Measurements from ENCODE around the gene LONRF2. TPM values are rescaled to one million over a fixed set of nuclear protein-coding genes. Genes with fewer than 3 reads are reported as not detected.

The LONRF2 gene
- total RNA-seq, 1 donor from 2014 or later, result 0.45 TPM

DNA sequence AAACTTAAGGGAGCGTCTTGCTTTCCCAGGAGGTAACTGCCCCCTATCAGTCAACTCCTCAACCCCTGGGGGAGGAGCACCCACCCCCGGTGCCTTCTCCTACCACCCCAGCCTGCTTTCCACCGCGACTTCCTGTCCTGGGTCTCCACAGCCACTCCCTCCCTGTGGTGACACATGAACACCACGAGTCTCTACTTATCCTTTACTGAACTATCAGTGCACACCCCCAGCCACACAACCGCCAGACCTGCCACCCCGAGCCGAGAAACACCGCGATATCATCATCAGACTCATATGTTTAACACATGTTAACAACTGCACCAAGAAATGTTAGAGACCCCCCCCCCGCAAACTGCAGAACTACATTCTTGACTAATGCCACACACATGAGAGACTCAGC is 43.3 kb downstream of the LONRF2 start:
- H3K36me3 Mint-ChIP-seq (ENCODE audit: low read depth, unreplicated experiment), result no peaks in the 10 kb centered on the region
- Histone ChIP-seq H3K4me1 (ENCODE audit: insufficient read depth, low read length) (peaks cover 5% of the 10 kb centered on the region), H3K9me3 (ENCODE audit: insufficient read depth, low read depth, low read length) (no peaks in the 10 kb centered on the region), H3K9ac (ENCODE audit: low read length) (no peak overlapping the region), H2AFZ (ENCODE audit: low read depth, low read length) (no peak overlapping the region), H3K4me3 (ENCODE audit: insufficient read depth, low read depth, low read length) (no peak overlapping the region), H3K79me2 (ENCODE audit: insufficient read depth, low read length) (no peaks in the 10 kb centered on the region), H4K20me1 (ENCODE audit: insufficient read depth, low read length) (no peaks in the 10 kb centered on the region), H3K36me3 (ENCODE audit: insufficient read depth, low read length) (no peaks in the 10 kb centered on the region), H3K27me3 (ENCODE audit: insufficient read depth, low read length) (no peaks in the 10 kb centered on the region), H3K4me2 (ENCODE audit: low read length) (no peak overlapping the region), H3K27ac (ENCODE audit: low read depth, low read length) (no peak overlapping the region)
- TF ChIP-seq, protein P1, sequence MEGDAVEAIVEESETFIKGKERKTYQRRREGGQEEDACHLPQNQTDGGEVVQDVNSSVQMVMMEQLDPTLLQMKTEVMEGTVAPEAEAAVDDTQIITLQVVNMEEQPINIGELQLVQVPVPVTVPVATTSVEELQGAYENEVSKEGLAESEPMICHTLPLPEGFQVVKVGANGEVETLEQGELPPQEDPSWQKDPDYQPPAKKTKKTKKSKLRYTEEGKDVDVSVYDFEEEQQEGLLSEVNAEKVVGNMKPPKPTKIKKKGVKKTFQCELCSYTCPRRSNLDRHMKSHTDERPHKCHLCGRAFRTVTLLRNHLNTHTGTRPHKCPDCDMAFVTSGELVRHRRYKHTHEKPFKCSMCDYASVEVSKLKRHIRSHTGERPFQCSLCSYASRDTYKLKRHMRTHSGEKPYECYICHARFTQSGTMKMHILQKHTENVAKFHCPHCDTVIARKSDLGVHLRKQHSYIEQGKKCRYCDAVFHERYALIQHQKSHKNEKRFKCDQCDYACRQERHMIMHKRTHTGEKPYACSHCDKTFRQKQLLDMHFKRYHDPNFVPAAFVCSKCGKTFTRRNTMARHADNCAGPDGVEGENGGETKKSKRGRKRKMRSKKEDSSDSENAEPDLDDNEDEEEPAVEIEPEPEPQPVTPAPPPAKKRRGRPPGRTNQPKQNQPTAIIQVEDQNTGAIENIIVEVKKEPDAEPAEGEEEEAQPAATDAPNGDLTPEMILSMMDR (IDR thresholded peaks at IDR 0.05; ENCODE audit: insufficient read depth, low read depth, low read length), result no peak
- TF ChIP-seq EZH2 (IDR thresholded peaks at IDR 0.05; ENCODE audit: insufficient read depth, low read length), result no peak
- no peaks in the 10 kb centered on the region for H3K9me3 Mint-ChIP-seq (ENCODE audit: unreplicated experiment)
- H3K27me3 Mint-ChIP-seq (ENCODE audit: low read depth, unreplicated experiment), result peaks cover 7% of the 10 kb centered on the region
- H3K4me1 Mint-ChIP-seq (ENCODE audit: low read depth, unreplicated experiment), result peaks cover 14% of the 10 kb centered on the region
- H3K27ac Mint-ChIP-seq (ENCODE audit: unreplicated experiment), result no peak overlapping the region
- H3K4me3 Mint-ChIP-seq (ENCODE audit: unreplicated experiment), result no peak overlapping the region
- DNase-seq (ENCODE audit: low read depth) (no peak), FAIRE-seq (no peak)

DNA sequence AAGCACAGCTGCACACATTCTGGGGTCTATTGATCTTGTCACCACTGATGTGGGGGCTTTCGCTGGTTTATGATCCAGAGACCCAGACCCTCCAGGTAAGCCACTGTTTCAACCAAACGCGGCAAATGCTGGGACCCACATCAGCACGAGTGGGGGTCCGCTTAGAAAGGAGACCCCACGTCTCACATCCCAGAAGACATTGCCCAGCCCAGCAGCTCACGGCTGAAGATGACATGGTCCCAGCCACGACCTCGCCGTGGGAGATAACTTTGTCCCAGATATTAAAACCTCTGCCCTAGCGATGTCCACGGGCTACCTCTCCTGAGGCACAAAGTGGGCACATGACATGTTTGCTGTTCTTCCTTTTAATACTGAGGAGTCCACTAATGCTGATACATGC is 43.8 kb downstream of the LONRF2 start:
- Histone ChIP-seq H3K27ac (ENCODE audit: low read depth, low read length) (no peak overlapping the region), H3K4me3 (ENCODE audit: insufficient read depth, low read depth, low read length) (no peak overlapping the region), H3K27me3 (ENCODE audit: insufficient read depth, low read length) (no peaks in the 10 kb centered on the region), H4K20me1 (ENCODE audit: insufficient read depth, low read length) (no peaks in the 10 kb centered on the region), H3K36me3 (ENCODE audit: insufficient read depth, low read length) (no peaks in the 10 kb centered on the region), H3K4me1 (ENCODE audit: insufficient read depth, low read length) (peaks cover under 1% of the 10 kb centered on the region), H3K79me2 (ENCODE audit: insufficient read depth, low read length) (no peaks in the 10 kb centered on the region), H3K9ac (ENCODE audit: low read length) (no peak overlapping the region), H3K9me3 (ENCODE audit: insufficient read depth, low read depth, low read length) (no peaks in the 10 kb centered on the region), H3K4me2 (ENCODE audit: low read length) (no peak overlapping the region), H2AFZ (ENCODE audit: low read depth, low read length) (no peak overlapping the region)
- Mint-ChIP-seq H3K4me3 (ENCODE audit: unreplicated experiment) (no peak overlapping the region), H3K9me3 (ENCODE audit: unreplicated experiment) (no peaks in the 10 kb centered on the region), H3K27ac (ENCODE audit: unreplicated experiment) (no peak overlapping the region), H3K4me1 (ENCODE audit: low read depth, unreplicated experiment) (peaks cover 12% of the 10 kb centered on the region), H3K27me3 (ENCODE audit: low read depth, unreplicated experiment) (peaks cover 7% of the 10 kb centered on the region), H3K36me3 (ENCODE audit: low read depth, unreplicated experiment) (no peaks in the 10 kb centered on the region)
- DNase-seq (ENCODE audit: low read depth) (no peak), FAIRE-seq (no peak)
- TF ChIP-seq, protein P1 (IDR thresholded peaks at IDR 0.05; ENCODE audit: insufficient read depth, low read depth, low read length), result no peak
- TF ChIP-seq EZH2 (IDR thresholded peaks at IDR 0.05; ENCODE audit: insufficient read depth, low read length), result no peak

DNA sequence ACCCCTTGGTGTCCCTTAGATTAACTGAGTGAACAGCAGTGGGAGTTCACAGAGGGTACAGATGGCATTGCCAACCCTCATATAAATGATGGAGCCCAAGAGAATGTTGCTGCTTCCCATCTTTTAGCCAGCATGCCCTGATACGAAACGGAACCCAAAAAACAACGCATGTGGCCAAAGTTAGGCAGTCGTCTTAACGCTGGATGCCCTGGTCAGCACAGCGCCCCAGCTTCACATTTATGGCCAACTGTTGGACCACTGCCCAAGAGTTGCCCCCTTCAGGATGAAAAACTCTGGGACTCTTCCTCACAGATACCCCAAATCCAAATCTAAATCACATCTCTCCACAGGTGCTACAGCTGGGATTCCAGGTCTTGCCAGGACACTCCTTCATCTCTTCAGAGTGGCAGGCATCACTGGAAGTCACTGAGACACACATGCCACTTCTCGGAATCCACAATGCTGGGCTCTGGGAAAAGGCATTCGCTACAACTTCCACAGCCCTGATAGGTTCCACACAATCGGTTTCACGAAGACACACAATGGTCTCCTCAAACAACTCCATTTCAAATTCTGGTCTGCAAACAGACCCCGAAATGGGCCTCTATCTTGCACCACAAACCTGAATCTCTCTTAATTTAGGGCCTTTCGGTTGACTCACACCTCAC is 44.6 kb downstream of the LONRF2 start:
- Histone ChIP-seq H3K27ac (ENCODE audit: low read depth, low read length) (no peak overlapping the region), H3K79me2 (ENCODE audit: insufficient read depth, low read length) (no peaks in the 10 kb centered on the region), H2AFZ (ENCODE audit: low read depth, low read length) (no peak overlapping the region), H3K9ac (ENCODE audit: low read length) (no peak overlapping the region), H3K27me3 (ENCODE audit: insufficient read depth, low read length) (no peaks in the 10 kb centered on the region), H3K9me3 (ENCODE audit: insufficient read depth, low read depth, low read length) (no peaks in the 10 kb centered on the region), H3K36me3 (ENCODE audit: insufficient read depth, low read length) (no peaks in the 10 kb centered on the region), H3K4me1 (ENCODE audit: insufficient read depth, low read length) (no peaks in the 10 kb centered on the region), H4K20me1 (ENCODE audit: insufficient read depth, low read length) (no peaks in the 10 kb centered on the region), H3K4me3 (ENCODE audit: insufficient read depth, low read depth, low read length) (no peak overlapping the region), H3K4me2 (ENCODE audit: low read length) (no peak overlapping the region)
- Mint-ChIP-seq H3K4me1 (ENCODE audit: low read depth, unreplicated experiment) (peaks cover 12% of the 10 kb centered on the region), H3K4me3 (ENCODE audit: unreplicated experiment) (no peak overlapping the region), H3K36me3 (ENCODE audit: low read depth, unreplicated experiment) (no peaks in the 10 kb centered on the region), H3K27me3 (ENCODE audit: low read depth, unreplicated experiment) (peaks cover 7% of the 10 kb centered on the region), H3K9me3 (ENCODE audit: unreplicated experiment) (no peaks in the 10 kb centered on the region), H3K27ac (ENCODE audit: unreplicated experiment) (no peak overlapping the region)
- no peak for DNase-seq (ENCODE audit: low read depth)
- no peak for TF ChIP-seq EZH2 (IDR thresholded peaks at IDR 0.05; ENCODE audit: insufficient read depth, low read length)
- TF ChIP-seq, protein P1 (IDR thresholded peaks at IDR 0.05; ENCODE audit: insufficient read depth, low read depth, low read length), result no peak
- no peak for FAIRE-seq

All from astrocyte (in vitro differentiated cells and primary cell).